ENCODE measurements around the gene LMOD3. TPM values are rescaled to one million over a fixed set of nuclear protein-coding genes. Genes with fewer than 3 reads are reported as not detected.

LMOD3 gene
- total and polyA plus RNA-seq, 2 experiments from 2014 or later, result 0.18 to 0.61 TPM

GRCh38 chr3:69141313-69141712 is 18.9 kb upstream of the LMOD3 start:
- no peaks in the 10 kb centered on the region for H3K27me3 ChIP-seq
- peaks cover 23% of the 10 kb centered on the region for H3K4me1 ChIP-seq (ENCODE audit: low read depth)
- DNase-seq (ENCODE audit: low read depth in 1 of 2, low spot score in 1 of 2), result no peak
- no peaks in the 10 kb centered on the region for H3K9me3 ChIP-seq (ENCODE audit: low read depth)
- TF ChIP-seq, protein P1, sequence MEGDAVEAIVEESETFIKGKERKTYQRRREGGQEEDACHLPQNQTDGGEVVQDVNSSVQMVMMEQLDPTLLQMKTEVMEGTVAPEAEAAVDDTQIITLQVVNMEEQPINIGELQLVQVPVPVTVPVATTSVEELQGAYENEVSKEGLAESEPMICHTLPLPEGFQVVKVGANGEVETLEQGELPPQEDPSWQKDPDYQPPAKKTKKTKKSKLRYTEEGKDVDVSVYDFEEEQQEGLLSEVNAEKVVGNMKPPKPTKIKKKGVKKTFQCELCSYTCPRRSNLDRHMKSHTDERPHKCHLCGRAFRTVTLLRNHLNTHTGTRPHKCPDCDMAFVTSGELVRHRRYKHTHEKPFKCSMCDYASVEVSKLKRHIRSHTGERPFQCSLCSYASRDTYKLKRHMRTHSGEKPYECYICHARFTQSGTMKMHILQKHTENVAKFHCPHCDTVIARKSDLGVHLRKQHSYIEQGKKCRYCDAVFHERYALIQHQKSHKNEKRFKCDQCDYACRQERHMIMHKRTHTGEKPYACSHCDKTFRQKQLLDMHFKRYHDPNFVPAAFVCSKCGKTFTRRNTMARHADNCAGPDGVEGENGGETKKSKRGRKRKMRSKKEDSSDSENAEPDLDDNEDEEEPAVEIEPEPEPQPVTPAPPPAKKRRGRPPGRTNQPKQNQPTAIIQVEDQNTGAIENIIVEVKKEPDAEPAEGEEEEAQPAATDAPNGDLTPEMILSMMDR (IDR thresholded peaks at IDR 0.05; ENCODE audit: low read depth, low read length), result no peak
- no peak overlapping the region for H3K4me3 ChIP-seq
- no peak overlapping the region for H3K27ac ChIP-seq
- H3K36me3 ChIP-seq, result no peaks in the 10 kb centered on the region

GRCh38 chr3:69137412-69137811 is 15.0 kb upstream of the LMOD3 start:
- Histone ChIP-seq H3K9me3 (ENCODE audit: low read depth) (no peaks in the 10 kb centered on the region), H3K4me1 (ENCODE audit: low read depth) (peaks cover 12% of the 10 kb centered on the region), H3K27ac (no peak overlapping the region), H3K27me3 (no peaks in the 10 kb centered on the region), H3K36me3 (no peaks in the 10 kb centered on the region), H3K4me3 (no peak overlapping the region)
- no peak for DNase-seq (ENCODE audit: low read depth in 1 of 2, low spot score in 1 of 2)
- TF ChIP-seq, protein P1 (IDR thresholded peaks at IDR 0.05; ENCODE audit: low read depth, low read length), result no peak

DNA sequence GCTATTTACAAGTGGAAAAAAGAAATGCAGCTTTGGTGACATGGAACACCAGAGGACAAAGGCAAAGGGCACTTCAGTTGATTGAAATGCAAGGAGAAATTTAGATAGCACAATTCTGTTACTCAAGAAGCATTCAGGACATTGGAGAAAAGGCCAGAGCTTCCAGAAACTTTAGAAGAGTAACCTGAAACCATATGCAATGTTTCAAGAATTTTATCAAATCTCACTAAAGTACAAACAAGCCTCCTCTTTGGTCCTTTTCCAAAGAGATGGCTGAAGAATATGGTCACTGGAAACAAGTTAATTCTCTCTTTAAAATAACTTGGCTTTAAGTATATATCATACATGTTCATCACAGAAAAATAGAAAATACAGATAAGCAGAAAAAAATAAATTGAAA is 14.6 kb upstream of the LMOD3 start:
- Histone ChIP-seq H3K27ac (no peak overlapping the region), H3K27me3 (no peaks in the 10 kb centered on the region), H3K36me3 (no peaks in the 10 kb centered on the region), H3K4me3 (no peak overlapping the region), H3K4me1 (ENCODE audit: low read depth) (peaks cover 8% of the 10 kb centered on the region), H3K9me3 (ENCODE audit: low read depth) (no peaks in the 10 kb centered on the region)
- DNase-seq (ENCODE audit: low read depth in 1 of 2, low spot score in 1 of 2), result peak; percentile 13 to 29
- TF ChIP-seq, protein P1 (IDR thresholded peaks at IDR 0.05; ENCODE audit: low read depth, low read length), result no peak

DNA sequence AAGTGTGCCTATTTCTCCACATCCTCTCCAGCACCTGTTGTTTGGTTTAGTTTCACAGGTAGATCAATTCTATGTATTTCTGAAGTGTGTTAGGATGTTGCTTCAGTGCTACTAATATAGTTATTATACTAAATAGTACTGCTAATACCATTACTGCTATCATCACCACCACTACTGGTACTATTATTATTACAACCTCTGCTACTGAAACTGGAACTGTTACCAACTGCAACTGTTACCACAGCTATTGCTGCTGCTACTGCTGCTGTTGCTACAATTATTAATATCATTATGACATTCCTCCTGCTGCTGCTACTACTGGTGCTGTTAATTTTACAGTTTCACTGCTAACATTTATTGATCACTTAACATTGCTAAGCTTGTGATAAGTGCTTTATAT is 8.3 kb upstream of the LMOD3 start:
- H3K4me1 ChIP-seq (ENCODE audit: low read depth), result no peaks in the 10 kb centered on the region
- no peak overlapping the region for H3K27ac ChIP-seq
- H3K36me3 ChIP-seq, result no peaks in the 10 kb centered on the region
- DNase-seq (ENCODE audit: low read depth in 1 of 2, low spot score in 1 of 2), result no peak
- no peaks in the 10 kb centered on the region for H3K9me3 ChIP-seq (ENCODE audit: low read depth)
- no peak overlapping the region for H3K4me3 ChIP-seq
- TF ChIP-seq, protein P1 (IDR thresholded peaks at IDR 0.05; ENCODE audit: low read depth, low read length), result no peak
- H3K27me3 ChIP-seq, result no peaks in the 10 kb centered on the region

GRCh38 chr3:69129531-69129930 is 7.1 kb upstream of the LMOD3 start:
- TF ChIP-seq, protein P1 (IDR thresholded peaks at IDR 0.05; ENCODE audit: low read depth, low read length), result no peak
- Histone ChIP-seq H3K9me3 (ENCODE audit: low read depth) (no peaks in the 10 kb centered on the region), H3K36me3 (no peaks in the 10 kb centered on the region), H3K27ac (no peak overlapping the region), H3K4me1 (ENCODE audit: low read depth) (no peaks in the 10 kb centered on the region), H3K4me3 (no peak overlapping the region), H3K27me3 (no peaks in the 10 kb centered on the region)
- no peak for DNase-seq (ENCODE audit: low read depth in 1 of 2, low spot score in 1 of 2)

DNA sequence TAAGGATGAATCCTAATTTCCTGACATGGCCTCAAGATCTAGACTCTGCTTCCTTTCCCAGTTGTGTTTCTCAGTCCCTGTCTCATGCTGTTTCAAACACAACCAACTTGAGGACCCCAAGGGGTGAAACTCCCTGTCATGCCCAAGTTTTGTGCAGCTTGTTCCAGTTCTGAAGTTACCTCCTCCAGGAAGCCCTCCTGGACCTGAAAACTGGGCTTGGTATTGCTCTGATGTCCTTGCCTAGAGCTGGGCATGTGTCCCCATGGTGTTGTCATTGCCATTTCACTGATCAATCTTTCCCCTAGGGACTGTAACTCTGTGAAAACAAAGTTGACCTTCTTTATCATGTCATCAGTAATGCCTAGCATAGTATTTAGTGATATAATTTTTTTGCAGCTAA is 6.1 kb upstream of the LMOD3 start:
- H3K4me1 ChIP-seq (ENCODE audit: low read depth), result no peaks in the 10 kb centered on the region
- TF ChIP-seq, protein P1 (IDR thresholded peaks at IDR 0.05; ENCODE audit: low read depth, low read length), result no peak
- H3K36me3 ChIP-seq, result no peaks in the 10 kb centered on the region
- no peak for DNase-seq (ENCODE audit: low read depth in 1 of 2, low spot score in 1 of 2)
- H3K9me3 ChIP-seq (ENCODE audit: low read depth), result no peaks in the 10 kb centered on the region
- no peak overlapping the region for H3K4me3 ChIP-seq
- H3K27me3 ChIP-seq, result no peaks in the 10 kb centered on the region
- H3K27ac ChIP-seq, result no peak overlapping the region

Measured in cardiac muscle cell (in vitro differentiated cells and primary cell).